ENCODE measurements around the gene SLC6A17.

The SLC6A17 gene

GRCh38 chr1:110133436-110133835 is 16.9 kb upstream of the SLC6A17 start:
- TF ChIP-seq SPI1 (IDR thresholded peaks at IDR 0.05; ENCODE audit: low read depth, low read length) (no peak), PAX5 (IDR thresholded peaks at IDR 0.05; ENCODE audit: insufficient read depth, low read length, severe bottlenecking) (no peak), TAF1 (IDR thresholded peaks at IDR 0.05; ENCODE audit: low read depth, low read length) (no peak), POLR2A (IDR thresholded peaks at IDR 0.05; ENCODE audit: low read depth, low read length) (no peak), POU2F2 (IDR thresholded peaks at IDR 0.05; ENCODE audit: low read depth, low read length) (no peak), POLR2AphosphoS5 (IDR thresholded peaks at IDR 0.05; ENCODE audit: low read depth, low read length) (no peak)
- FAIRE-seq (no peak), DNase-seq (ENCODE audit: insufficient read length, low spot score) (no peak)

DNA sequence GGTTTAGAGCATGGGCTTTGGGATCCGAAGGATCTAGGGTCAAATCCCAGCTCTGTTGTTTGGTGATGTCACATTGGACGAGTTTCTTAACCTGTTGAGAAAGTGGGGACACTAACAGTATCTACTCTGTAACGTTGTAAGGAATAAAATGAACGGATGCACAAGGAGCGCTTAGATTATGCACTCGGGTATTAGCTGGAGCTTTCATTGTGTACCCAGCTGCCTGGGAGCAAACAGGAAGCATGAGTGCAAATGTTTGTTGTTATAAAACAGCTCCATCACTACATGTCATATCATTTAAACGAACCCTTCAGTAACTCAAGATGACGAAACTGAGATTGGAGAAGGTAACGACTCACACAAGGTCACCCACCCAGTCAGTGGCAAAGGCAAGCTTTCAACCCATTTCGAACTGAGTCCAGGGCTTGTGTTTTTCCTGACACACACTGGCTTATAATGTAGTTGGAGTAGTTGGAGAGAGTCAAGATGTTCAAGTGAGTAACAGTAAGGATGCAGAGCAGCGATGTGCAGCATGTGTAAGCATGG is 16.2 kb upstream of the SLC6A17 start:
- TF ChIP-seq POLR2AphosphoS5 (IDR thresholded peaks at IDR 0.05; ENCODE audit: low read depth, low read length) (no peak), POU2F2 (IDR thresholded peaks at IDR 0.05; ENCODE audit: low read depth, low read length) (no peak), SPI1 (IDR thresholded peaks at IDR 0.05; ENCODE audit: low read depth, low read length) (no peak), POLR2A (IDR thresholded peaks at IDR 0.05; ENCODE audit: low read depth, low read length) (no peak), TAF1 (IDR thresholded peaks at IDR 0.05; ENCODE audit: low read depth, low read length) (no peak), PAX5 (IDR thresholded peaks at IDR 0.05; ENCODE audit: insufficient read depth, low read length, severe bottlenecking) (no peak)
- DNase-seq (ENCODE audit: insufficient read length, low spot score) (no peak), FAIRE-seq (no peak)

DNA sequence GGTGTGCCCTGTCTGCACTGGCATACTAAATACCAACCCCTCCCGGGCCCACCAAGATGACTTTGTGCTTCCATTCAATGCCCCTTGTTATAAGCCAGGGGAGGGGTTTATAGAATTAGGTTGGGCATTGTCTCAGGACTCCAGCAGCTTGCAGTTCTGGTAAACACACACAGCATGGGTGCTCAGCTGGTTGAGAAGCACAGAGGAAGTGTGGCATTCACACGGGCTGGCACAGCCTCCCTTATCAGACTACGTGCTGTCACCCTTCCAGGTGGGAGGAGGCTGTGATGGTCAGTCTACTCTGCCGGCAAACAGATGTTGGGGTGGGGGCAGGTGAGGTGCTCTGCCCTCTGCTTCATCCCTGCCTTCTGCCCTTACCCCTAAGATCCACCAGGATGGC is 15.0 kb upstream of the SLC6A17 start:
- FAIRE-seq (no peak), DNase-seq (ENCODE audit: insufficient read length, low spot score) (no peak)
- no peak for TF ChIP-seq TAF1 (IDR thresholded peaks at IDR 0.05; ENCODE audit: low read depth, low read length)
- TF ChIP-seq SPI1 (IDR thresholded peaks at IDR 0.05; ENCODE audit: low read depth, low read length): no peak
- no peak for TF ChIP-seq POU2F2 (IDR thresholded peaks at IDR 0.05; ENCODE audit: low read depth, low read length)
- no peak for TF ChIP-seq POLR2AphosphoS5 (IDR thresholded peaks at IDR 0.05; ENCODE audit: low read depth, low read length)
- no peak for TF ChIP-seq PAX5 (IDR thresholded peaks at IDR 0.05; ENCODE audit: insufficient read depth, low read length, severe bottlenecking)
- TF ChIP-seq POLR2A (IDR thresholded peaks at IDR 0.05; ENCODE audit: low read depth, low read length): no peak

DNA sequence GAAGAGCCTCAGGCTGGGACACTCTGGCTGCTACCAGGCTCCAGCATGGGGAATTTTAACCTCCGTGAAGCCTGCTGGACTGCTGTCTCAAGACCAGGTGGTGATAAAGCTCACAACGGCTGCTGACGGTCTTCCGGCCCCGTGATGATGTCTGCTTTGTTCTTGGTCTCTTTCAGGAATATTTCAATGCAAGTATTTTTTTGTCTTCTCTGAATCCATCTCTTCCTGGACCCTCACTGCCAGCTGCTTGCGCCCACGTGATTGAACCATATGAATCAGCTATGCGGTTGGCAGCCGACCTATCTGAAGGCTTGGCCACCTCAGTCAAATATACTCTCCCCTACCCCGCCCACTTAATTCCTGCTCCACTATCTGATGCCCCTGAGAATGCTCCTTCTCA is 14.6 kb upstream of the SLC6A17 start:
- FAIRE-seq (no peak), DNase-seq (ENCODE audit: insufficient read length, low spot score) (no peak)
- TF ChIP-seq TAF1 (IDR thresholded peaks at IDR 0.05; ENCODE audit: low read depth, low read length): no peak
- no peak for TF ChIP-seq POLR2AphosphoS5 (IDR thresholded peaks at IDR 0.05; ENCODE audit: low read depth, low read length)
- TF ChIP-seq POLR2A (IDR thresholded peaks at IDR 0.05; ENCODE audit: low read depth, low read length): no peak
- TF ChIP-seq SPI1 (IDR thresholded peaks at IDR 0.05; ENCODE audit: low read depth, low read length): no peak
- TF ChIP-seq PAX5 (IDR thresholded peaks at IDR 0.05; ENCODE audit: insufficient read depth, low read length, severe bottlenecking): no peak
- TF ChIP-seq POU2F2 (IDR thresholded peaks at IDR 0.05; ENCODE audit: low read depth, low read length): no peak

GRCh38 chr1:110136911-110137310 is 13.4 kb upstream of the SLC6A17 start:
- no peak for FAIRE-seq
- DNase-seq (ENCODE audit: insufficient read length, low spot score): no peak
- TF ChIP-seq POU2F2 (IDR thresholded peaks at IDR 0.05; ENCODE audit: low read depth, low read length) (no peak), TAF1 (IDR thresholded peaks at IDR 0.05; ENCODE audit: low read depth, low read length) (no peak)

DNA sequence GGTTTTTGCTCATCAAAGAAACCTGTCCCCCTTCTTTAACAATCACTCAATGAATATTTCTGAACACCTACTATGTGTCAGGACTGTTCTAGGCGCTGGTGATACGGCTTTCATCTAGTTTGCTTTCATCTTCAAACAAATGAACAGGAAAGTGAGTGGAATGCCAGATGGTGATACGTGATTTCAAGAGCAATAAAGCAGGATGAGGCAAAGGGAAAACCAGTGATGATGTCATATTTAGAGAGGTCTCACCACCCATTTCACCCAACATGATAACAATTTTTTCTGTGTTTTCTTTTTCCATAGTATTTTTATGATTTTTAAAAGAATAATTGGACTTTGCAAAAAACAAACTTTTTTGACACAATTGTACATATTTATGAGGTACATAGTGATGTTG is 11.3 kb upstream of the SLC6A17 start:
- TF ChIP-seq POU2F2 (IDR thresholded peaks at IDR 0.05; ENCODE audit: low read depth, low read length): no peak
- TF ChIP-seq SPI1 (IDR thresholded peaks at IDR 0.05; ENCODE audit: low read depth, low read length): no peak
- TF ChIP-seq POLR2A (IDR thresholded peaks at IDR 0.05; ENCODE audit: low read depth, low read length): no peak
- TF ChIP-seq TAF1 (IDR thresholded peaks at IDR 0.05; ENCODE audit: low read depth, low read length): no peak
- TF ChIP-seq PAX5 (IDR thresholded peaks at IDR 0.05; ENCODE audit: insufficient read depth, low read length, severe bottlenecking): no peak
- DNase-seq (ENCODE audit: insufficient read length, low spot score) (no peak), FAIRE-seq (no peak)

DNA sequence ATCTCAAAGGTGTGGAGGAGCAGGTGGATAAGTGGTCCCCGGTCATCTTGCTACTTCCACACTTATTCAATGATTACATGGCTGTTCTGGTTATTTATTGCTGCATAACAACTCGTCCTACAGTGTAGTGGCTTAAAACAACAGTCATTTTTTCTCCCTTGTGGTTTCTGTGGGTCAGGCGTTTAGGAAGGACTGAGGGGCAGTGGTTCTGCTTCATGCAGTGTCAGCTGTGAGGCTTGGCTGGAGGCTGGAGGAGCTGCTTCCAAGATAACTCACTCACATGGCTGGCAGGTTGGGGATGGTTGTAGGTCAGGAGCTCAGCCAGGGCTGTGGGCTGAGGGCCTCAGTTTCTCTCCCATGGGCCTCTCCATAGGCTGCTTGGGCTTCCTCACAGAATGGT is 5.9 kb upstream of the SLC6A17 start:
- DNase-seq (ENCODE audit: insufficient read length, low spot score) (no peak), FAIRE-seq (no peak)
- TF ChIP-seq POU2F2 (IDR thresholded peaks at IDR 0.05; ENCODE audit: low read depth, low read length) (no peak), POLR2AphosphoS5 (IDR thresholded peaks at IDR 0.05; ENCODE audit: low read depth, low read length) (no peak), TAF1 (IDR thresholded peaks at IDR 0.05; ENCODE audit: low read depth, low read length) (no peak), PAX5 (IDR thresholded peaks at IDR 0.05; ENCODE audit: insufficient read depth, low read length, severe bottlenecking) (no peak), SPI1 (IDR thresholded peaks at IDR 0.05; ENCODE audit: low read depth, low read length) (no peak), POLR2A (IDR thresholded peaks at IDR 0.05; ENCODE audit: low read depth, low read length) (no peak)

DNA sequence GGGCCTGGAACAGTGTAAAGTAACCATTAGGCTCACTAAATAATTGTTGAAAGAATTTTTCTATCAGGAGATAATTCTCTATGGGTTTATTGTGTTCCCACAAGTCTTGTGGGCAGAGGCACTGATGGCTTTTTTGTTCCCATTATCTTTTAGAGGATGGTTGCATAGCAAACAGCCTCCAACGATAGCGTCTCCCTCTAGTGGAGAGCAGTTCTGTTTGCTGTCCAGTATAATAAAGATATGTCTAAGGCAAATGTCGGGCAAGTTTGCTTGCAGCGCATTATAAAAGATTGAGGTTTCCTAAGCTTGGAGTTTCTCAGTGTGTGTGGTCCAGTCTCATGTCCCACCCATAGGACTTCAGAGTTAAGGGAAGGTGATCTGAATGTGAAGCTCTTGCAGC is 1.3 kb upstream of the SLC6A17 start:
- DNase-seq (ENCODE audit: insufficient read length, low spot score) (no peak), FAIRE-seq (no peak)
- TF ChIP-seq POLR2AphosphoS5 (IDR thresholded peaks at IDR 0.05; ENCODE audit: low read depth, low read length) (no peak), SPI1 (IDR thresholded peaks at IDR 0.05; ENCODE audit: low read depth, low read length) (no peak), POLR2A (IDR thresholded peaks at IDR 0.05; ENCODE audit: low read depth, low read length) (no peak), TAF1 (IDR thresholded peaks at IDR 0.05; ENCODE audit: low read depth, low read length) (no peak), POU2F2 (IDR thresholded peaks at IDR 0.05; ENCODE audit: low read depth, low read length) (no peak), PAX5 (IDR thresholded peaks at IDR 0.05; ENCODE audit: insufficient read depth, low read length, severe bottlenecking) (no peak)

- FAIRE-seq (no peak), DNase-seq (ENCODE audit: insufficient read length, low spot score) (no peak)
- TF ChIP-seq TAF1 (IDR thresholded peaks at IDR 0.05; ENCODE audit: low read depth, low read length) (no peak), PAX5 (IDR thresholded peaks at IDR 0.05; ENCODE audit: insufficient read depth, low read length, severe bottlenecking) (no peak), POLR2AphosphoS5 (IDR thresholded peaks at IDR 0.05; ENCODE audit: low read depth, low read length) (no peak), POU2F2 (IDR thresholded peaks at IDR 0.05; ENCODE audit: low read depth, low read length) (no peak), POLR2A (IDR thresholded peaks at IDR 0.05; ENCODE audit: low read depth, low read length) (no peak), SPI1 (IDR thresholded peaks at IDR 0.05; ENCODE audit: low read depth, low read length) (no peak)
Measured at GRCh38 chr1:110151175-110151669, 928 bp downstream of the SLC6A17 start.

- no peak for DNase-seq (ENCODE audit: insufficient read length, low spot score)
- no peak for FAIRE-seq
- TF ChIP-seq TAF1 (IDR thresholded peaks at IDR 0.05; ENCODE audit: low read depth, low read length): no peak
- no peak for TF ChIP-seq SPI1 (IDR thresholded peaks at IDR 0.05; ENCODE audit: low read depth, low read length)
- TF ChIP-seq POLR2AphosphoS5 (IDR thresholded peaks at IDR 0.05; ENCODE audit: low read depth, low read length): no peak
- no peak for TF ChIP-seq POLR2A (IDR thresholded peaks at IDR 0.05; ENCODE audit: low read depth, low read length)
- no peak for TF ChIP-seq PAX5 (IDR thresholded peaks at IDR 0.05; ENCODE audit: insufficient read depth, low read length, severe bottlenecking)
- no peak for TF ChIP-seq POU2F2 (IDR thresholded peaks at IDR 0.05; ENCODE audit: low read depth, low read length)
Measured at GRCh38 chr1:110152133-110152785, 2.0 kb downstream of the SLC6A17 start.

All from GM12891 (cell line).